HG02852 (cell line): ENCODE results near the gene PRDM10.
"Not testable (repeated sequence)": the region's sequence is repeated elsewhere in the genome, so short reads cannot be mapped to it uniquely, and the experiment has no call there.

Experiments
- ATAC-seq: cut with Tn5 transposase; IDR thresholded peaks from one replicate; pipeline ENCODE4 v1.9.1; 2021; ENCODE audit warnings: mild to moderate bottlenecking, moderate library complexity; ENCODE audit not compliant: unreplicated experiment

PRDM10 gene, protein sequence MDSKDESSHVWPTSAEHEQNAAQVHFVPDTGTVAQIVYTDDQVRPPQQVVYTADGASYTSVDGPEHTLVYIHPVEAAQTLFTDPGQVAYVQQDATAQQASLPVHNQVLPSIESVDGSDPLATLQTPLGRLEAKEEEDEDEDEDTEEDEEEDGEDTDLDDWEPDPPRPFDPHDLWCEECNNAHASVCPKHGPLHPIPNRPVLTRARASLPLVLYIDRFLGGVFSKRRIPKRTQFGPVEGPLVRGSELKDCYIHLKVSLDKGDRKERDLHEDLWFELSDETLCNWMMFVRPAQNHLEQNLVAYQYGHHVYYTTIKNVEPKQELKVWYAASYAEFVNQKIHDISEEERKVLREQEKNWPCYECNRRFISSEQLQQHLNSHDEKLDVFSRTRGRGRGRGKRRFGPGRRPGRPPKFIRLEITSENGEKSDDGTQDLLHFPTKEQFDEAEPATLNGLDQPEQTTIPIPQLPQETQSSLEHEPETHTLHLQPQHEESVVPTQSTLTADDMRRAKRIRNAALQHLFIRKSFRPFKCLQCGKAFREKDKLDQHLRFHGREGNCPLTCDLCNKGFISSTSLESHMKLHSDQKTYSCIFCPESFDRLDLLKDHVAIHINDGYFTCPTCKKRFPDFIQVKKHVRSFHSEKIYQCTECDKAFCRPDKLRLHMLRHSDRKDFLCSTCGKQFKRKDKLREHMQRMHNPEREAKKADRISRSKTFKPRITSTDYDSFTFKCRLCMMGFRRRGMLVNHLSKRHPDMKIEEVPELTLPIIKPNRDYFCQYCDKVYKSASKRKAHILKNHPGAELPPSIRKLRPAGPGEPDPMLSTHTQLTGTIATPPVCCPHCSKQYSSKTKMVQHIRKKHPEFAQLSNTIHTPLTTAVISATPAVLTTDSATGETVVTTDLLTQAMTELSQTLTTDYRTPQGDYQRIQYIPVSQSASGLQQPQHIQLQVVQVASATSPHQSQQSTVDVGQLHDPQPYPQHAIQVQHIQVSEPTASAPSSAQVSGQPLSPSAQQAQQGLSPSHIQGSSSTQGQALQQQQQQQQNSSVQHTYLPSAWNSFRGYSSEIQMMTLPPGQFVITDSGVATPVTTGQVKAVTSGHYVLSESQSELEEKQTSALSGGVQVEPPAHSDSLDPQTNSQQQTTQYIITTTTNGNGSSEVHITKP

DNA sequence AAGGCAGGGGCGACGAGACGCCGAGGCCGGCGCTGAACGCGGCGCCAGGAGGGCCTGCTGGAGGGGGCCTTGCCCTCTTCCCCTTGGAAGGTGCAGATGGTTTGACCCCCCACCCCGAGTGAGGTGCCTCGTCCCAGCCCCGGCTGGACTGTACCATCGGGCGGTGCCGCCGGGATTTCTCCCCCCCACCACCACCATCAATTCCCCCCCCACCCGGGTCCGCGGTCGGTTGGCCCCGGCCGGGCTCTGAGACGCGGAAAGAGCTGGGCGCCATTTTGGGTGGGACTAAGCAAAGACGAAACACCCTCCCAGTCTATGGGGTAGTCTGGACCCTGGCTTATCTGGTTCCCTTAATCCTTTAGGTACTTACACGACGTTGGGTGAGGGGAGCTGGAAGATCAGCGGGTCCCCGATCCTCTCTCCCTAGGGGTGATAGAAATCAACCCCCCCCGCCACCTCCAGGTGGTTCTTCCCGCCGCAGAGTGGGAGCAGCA lies at the start of gene PRDM10:
PRDM10 (minus strand) TSS at position 484 of the 494 bp plus-strand sequence. CDS start 41,871 bp downstream, outside the sequence.
- ATAC-seq, result peak; percentile 39

DNA sequence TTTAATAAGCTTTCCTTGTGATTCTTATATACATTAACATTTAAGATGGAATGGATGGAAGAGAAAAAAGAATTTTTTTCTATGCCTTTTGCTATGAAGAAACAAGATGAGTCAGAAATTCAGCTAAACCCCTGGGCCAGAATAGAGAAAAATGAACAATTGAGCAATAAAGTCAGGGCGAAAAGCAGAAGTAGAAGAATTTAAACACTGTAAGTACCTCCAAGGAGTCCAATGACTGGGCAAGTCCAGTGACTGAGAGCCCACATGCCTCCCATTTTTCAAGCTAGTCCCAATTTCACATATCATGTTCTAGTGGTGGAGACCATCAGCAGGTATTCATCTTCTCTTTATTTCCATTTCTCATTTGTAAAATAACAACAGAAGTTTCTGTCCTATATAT lies 48.4 kb upstream of the PRDM10 start:
- ATAC-seq, result no peak

DNA sequence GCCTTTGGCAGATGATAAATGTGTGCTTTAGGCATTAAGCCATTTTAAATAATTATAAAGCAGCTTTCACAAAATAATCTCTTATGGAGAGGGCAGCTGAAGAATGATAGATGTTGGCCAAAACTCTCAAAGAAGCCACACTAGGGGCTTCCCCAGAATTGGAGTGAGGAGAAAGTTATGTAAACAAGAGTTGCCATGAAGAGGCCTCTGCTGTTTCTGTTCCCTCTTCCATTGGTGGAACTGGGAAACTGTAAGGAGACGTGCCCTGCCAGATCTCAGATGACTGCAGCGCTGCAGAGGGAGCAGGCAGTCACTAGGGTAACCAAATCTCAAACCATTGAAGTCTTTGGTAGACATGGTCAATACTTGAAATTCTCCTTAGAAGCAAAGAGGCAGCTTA lies 47.6 kb upstream of the PRDM10 start:
- ATAC-seq, result no peak

DNA sequence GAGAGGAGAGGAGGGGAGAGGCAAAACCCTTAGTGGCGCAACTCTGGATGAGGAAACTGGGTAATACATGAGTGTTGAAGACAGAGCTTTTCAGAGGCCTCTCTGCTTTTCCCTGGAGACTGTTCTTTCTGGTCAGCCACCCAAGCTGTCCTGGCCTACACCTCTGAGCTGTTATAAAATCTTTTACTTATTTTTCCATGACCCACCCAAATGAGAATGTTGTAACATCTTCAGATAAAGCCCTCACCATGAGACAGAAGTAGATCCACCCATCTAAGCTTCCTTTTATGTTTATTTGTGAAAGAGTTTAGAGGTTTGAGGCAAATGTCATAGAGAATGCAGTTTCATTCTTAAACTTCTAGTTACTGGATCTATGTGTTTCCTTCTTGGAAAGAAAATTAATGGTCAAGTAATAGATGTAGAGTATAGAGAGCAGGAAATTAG lies 46.7 kb upstream of the PRDM10 start:
- no peak for ATAC-seq

DNA sequence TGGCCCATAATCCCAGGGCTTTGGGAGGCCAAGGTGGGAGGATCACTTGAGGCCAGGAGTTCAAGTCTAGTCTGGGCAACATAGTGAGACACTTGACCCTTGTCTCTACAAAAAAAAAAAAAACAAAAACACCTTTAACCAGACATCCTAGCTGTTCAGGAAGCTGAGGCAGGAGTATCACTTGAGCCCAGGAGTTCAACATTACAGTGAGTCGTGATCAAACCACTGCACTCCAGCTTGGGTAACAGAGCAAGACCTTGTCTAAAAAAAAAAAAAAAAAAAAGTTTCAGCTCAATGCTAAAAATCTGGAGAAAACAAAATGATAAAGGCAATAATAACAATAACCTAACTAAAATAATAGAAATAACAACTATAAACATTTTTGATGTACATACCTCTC lies 44.5 kb upstream of the PRDM10 start:
- ATAC-seq, result no peak

DNA sequence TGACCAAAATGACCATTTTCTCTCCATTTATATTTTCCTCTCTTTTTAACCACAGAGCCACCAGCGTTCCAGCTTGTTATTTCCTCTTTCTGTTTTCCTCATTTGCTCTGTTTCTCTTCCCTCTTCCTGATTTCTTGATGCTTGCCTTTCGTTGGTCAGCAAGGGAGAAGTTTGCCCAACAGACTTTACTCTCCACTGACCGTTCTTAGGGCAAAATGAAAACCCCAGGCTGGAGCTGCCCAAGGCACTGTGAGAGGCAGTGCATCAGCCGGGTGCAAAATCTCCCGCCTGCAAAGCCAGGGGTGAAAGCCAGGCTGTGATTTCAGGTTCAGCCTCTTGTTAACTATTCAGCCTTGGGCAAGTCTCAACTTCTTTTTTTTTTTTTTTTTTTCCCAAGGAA lies 40.9 kb upstream of the PRDM10 start:
- ATAC-seq, result no peak

DNA sequence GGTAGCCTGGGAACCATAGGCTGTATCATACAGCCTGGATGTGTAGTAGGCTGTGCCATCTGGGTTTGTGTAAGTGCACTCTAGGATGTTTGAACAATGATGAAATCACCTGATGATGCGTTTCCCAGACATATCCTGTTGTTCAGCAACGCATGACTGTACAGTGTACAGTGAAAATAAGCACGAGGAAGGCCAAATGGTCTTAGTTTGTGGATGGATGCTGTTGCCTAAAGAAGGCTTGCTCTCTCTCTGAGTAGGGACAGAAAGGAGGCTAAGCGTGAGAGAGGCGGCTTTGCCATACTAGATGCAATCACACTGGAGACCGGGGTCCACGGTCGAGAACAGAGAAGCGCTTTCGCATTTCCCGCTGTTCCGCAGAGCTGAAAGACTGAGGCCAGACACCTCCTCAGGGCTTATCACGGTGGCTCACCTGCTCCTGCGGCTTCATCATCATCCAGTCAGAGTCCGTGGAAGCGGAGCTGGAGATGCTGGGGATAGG lies 39.5 kb upstream of the PRDM10 start:
- no peak for ATAC-seq

DNA sequence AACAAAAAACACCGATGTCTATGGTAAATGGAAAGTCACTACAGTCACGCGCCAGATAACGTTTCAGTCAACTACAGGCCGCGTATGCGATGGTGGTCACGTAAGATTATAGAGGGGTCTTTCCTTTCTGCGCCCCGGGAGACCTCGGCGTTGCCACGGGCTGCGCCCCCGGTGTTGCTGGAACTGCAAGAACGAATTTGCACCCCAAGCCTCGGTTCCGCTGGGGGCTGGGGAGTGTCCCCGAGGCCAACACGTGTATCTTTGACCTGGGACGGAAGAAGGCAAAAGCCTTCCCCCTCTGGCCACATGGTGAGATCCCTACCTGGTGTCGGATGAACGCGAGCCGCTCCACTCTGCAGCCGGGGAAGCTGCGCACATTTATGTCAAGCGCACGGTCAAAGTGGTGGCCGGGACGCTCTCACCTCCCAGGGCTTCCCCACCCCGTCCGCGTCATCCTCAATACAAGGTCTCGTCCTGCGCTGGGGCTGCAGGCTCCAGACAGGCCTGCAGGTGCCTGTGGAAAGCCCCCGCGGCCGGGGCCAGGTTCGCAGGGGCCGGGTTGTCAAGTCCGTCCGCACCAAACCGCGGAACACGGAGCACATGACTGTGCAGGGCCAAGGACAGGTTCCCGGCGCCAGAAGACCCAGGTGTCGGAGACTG lies 37.8 kb upstream of the PRDM10 start:
- no peak for ATAC-seq

DNA sequence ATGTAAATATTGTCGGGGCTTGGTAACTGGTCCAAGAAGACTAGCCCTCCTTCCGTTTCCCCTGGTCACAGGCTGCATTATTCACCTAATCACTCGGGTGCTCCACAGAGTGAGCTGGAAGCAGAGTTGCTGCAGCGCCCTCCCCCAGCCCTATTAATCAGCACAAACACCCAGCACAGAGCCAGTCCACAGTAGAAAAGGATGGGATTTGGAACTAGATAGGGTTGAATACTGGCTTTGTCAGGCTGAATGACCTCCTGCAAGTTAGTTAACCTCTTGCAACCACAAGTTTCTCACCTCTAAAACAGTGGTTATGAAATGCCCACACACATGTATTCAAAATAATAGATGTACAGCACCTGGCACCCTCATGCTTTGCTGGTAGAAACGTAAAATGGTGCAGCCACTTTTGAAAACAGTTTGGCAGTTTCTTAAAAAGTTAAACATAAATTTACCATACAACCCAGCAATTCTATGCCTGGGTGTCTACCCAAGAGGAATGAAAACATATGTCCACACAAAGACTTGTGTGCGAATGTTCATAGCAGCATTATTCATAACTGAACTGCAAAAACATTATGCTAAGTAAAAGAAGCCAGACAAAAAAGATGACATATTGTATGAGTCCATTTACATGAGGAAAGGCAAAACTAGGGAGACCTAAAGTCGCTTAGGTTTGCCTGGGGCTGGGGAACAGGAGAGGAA lies 35.4 kb upstream of the PRDM10 start:
- ATAC-seq, result no peak

DNA sequence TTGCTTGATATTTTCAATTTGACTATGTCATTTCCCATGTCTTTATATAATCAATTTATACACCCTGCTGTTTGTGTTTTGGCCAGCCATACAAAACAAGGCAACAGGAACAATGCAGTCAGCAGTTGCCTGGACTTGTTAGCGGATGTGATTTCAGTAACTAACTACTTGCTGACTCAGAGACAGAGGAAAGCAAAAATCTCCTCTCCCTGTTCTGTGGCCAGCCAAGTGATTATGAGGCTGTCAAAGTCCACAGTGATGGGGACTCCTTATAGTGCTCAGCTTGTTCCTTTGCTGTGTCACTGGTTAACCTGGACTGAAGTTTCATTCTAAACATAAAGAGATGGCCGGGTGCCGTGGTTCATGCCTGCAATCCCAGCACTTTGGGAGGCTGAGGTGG lies 34.4 kb upstream of the PRDM10 start:
- no peak for ATAC-seq

DNA sequence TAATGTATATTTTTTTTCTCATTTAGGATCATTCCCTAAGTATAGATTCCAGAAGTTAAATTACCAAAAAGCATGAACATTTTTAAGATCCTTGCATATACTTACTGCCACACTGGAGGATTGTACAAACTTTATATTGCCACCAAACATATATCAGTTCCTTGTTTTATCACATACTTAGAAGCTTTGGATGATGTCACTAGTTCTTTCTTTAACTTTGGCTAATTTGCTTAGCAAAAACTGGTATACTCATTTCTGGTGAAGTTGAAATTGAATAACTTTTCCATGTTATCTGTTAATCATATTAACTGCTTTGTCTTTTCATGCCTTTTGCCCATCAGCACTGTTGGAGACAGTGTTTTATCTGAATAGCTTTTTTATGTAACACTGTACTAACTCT lies 31.6 kb upstream of the PRDM10 start:
- ATAC-seq, result no peak

DNA sequence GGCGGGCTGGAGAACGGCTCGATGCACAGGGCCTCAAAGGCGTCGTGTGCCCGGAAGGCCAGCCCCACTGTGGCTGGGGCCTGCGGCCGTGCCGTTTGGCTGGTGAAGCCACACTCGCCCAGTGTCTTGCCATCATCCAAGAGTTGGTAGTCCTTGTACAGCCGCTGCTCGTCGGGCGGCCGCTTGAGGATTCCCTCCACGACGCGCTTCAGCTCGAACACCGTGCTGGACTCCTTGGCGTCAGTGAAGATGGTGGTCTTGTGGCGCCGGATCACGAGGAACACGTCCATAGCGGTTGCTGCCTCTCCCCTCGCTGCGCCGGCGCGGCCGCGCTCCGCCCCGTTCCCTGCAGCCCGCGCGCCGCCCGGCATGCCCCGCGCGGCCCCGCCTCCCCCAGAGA lies 30.3 kb upstream of the PRDM10 start:
- no peak for ATAC-seq

DNA sequence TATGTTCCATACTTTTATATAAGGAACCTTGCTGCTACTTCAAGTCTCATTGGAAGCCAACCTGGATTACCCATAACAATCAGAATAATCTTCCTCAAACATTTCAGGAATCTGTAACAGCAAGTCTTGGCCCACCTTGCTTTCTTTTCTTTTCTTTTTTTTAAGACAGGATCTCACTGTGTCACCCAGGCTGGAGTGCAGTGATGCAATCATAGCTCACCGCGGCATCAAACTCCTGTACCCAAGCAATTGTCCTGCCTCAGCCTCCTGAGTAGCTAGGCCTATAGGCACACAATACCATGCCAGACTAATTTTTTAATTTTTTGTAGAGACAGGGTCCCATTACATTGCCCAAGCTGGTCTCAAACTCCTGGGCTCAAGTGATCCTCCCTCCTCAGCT lies 29.3 kb upstream of the PRDM10 start:
- ATAC-seq, result no peak

DNA sequence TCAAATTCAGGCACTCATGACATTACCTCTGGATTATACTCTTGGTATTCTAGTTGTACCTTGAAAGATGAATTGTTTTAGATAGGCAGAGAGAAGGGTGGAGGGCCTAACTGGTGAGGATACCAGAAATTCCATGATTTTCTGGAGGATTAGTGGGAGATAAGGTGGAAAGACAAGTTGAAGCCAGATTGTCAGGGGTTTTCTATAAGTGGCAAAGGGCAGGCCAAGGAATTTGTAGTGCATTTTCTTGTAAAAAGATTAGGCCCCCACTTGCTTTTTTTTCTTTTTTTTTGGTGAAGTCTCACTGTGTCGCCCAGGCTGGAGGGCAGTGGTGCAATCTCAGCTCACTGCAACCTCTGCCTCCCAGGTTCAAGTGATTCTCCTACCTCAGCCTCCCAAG lies 28.4 kb upstream of the PRDM10 start:
- ATAC-seq, result no peak

DNA sequence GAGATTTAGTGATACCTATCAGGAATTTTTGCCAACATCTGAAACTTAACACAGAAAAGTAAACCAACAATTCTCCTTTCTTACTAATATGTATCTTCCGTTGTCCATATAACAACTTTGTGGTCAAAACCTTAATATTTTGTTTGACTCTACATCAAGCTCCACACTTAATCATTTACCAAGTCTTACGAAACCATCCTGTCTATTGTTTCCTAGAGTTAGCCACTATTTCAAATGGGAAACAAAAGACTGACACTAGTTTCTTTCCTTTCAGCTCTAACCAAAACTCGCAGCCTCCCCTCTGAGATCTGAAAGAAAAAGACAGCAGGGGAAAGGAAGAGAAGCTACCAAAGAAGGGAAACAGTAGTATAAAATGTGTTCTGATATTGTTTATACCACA lies 26.5 kb upstream of the PRDM10 start:
- ATAC-seq, result no peak

DNA sequence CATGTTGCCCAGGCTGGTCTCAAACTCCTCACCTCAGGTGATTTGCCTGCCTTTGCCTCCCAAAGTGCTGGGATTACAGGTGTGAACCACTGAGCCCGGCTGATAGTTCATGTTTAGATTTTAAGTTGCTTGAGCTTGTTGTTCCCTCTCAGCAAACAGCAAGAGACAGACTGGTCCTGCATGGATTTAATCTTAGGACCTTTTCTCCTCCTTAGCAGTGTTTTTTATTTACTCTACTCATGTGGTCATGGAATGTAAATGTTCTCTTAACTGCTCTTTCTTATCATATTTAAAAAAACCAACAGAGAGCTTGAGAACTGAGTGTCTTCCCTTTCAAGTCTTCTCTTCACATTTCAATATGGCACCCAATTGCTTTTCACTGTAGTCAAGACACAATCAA lies 22.7 kb upstream of the PRDM10 start:
- no peak for ATAC-seq

DNA sequence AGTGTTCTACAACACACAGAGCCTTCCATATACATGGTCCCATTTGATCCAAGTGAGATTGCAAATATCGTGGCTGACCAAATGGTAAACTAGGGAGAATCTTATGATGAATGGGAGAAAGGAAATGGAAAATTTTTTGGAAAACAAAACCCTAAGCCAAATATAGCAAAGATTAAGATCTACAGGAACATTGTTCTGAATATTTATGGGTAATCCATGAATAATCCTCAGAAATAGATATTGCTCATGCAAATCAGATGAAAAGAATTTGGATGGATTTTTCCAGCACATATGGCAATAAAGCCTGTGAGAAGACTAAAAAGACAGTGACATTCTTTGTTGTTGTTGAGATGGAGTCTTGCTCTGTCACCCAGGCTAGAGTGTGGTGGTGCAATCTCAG lies 21.7 kb upstream of the PRDM10 start:
- no peak for ATAC-seq

DNA sequence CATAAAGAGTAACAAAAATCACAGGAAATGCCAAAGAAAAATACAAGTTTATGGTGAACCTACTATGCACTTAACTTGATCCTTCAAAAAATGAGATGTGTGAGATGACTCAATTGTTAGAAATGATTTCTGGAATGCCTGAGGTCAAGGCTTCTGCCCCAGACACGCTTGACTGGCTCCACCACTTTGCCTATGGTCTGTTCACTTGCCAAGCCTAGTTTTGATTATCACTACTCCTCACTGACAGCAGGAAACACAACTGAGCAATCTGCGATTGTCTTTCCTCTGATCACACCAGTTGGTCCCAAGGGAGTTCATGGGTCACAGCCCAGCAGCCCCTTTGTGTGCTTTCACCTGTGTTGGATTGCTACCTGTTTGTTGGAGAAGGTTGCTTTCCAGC lies 20.6 kb upstream of the PRDM10 start:
- ATAC-seq, result peak; percentile 86

DNA sequence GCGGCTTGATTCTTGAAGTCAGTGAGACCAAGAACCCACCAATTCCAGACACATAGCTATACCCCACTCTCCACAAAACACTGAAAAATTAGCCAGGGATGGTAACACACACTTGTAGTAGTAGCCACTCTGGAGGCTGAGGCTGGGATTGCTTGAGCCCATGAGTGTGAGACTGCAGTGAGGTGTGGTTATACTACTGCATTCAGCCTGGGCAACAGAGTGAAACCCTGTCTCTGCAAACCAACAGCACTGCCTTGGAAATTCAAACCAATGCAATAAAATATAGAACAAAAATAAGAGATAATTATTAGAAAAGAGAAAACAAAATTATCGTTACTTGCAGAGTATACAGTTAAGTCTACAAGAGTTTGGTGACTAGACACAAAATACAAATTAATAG lies 20.2 kb upstream of the PRDM10 start:
- ATAC-seq, result no peak

DNA sequence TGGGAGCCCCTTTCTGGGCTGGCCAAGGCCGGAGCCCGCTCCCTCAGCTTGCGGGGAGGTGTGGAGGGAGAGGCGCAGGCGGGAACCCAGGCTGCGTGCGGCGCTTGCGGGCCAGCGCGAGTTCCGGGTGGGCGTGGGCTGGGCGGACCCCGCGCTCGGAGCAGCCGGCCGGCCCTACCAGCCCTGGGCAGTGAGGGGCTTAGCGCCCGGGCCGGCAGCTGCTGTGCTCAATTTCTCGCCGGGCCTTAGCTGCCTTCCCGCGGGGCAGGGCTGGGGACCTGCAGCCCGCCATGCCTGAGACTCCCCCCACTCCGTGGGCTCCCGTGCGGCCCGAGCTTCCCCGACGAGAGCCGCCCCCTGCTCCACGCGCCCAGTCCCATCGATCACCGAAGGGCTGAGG lies 19.0 kb upstream of the PRDM10 start:
- not testable (repeated sequence) for ATAC-seq
